H1 (cell line): Measurements from ENCODE around the gene PHGDH. TPM values are rescaled to one million over a fixed set of nuclear protein-coding genes. Genes with fewer than 3 reads are reported as not detected.

Source experiments
- CTCF ChIA-PET: fragments of 300-600 bp; sonication (Branson Sonifier 250); formaldehyde crosslinking; loops from one replicate; lab custom pipeline; 2021; ENCODE audit not compliant: partially characterized antibody; lab: Charles Lee
- POLR2A ChIA-PET: fragments of 300-600 bp; sonication (Branson Sonifier 250); formaldehyde crosslinking; loops from one replicate; lab custom pipeline; 2021; ENCODE audit warnings: inconsistent platforms; ENCODE audit not compliant: partially characterized antibody; lab: Charles Lee
- DNase-seq, 2 experiments: peaks; one replicate each; pipeline versions ENCODE4 v3.0.0 to v3.0.0-alpha.2; 2010 to 2022; ENCODE audit warnings: low spot score in 2 of 2, low read depth in 1 of 2, mixed read lengths in 1 of 2
- FAIRE-seq: peaks from 2 replicates; lab custom pipeline; 2011; peaks lifted over from hg19 to GRCh38; lab: Jason Lieb, UNC
- H2AFZ ChIP-seq: 2 replicates; pipeline ENCODE4 v1.8.1; 2012; ENCODE audit warnings: low read length, inconsistent platforms
- H2AK5ac ChIP-seq: 2 replicates; pipeline ENCODE4 v1.6.1; 2013; ENCODE audit warnings: low read depth, low read length
- H2BK120ac ChIP-seq: replicated peaks from 2 replicates; pipeline ENCODE3; 2013; ENCODE audit warnings: low read depth, low read length, inconsistent platforms
- H2BK12ac ChIP-seq: 2 replicates; pipeline ENCODE4 v1.6.1; 2013; ENCODE audit warnings: low read depth, low read length
- H2BK15ac ChIP-seq: 2 replicates; pipeline ENCODE4 v1.6.1; 2013; ENCODE audit warnings: low read length
- H2BK20ac ChIP-seq: 2 replicates; pipeline ENCODE4 v1.6.1; 2013; ENCODE audit warnings: low read length
- H2BK5ac ChIP-seq: 2 replicates; pipeline ENCODE4 v1.6.1; 2013; ENCODE audit warnings: low read depth, low read length
- H3K14ac ChIP-seq: 2 replicates; pipeline ENCODE4 v1.6.1; 2013; ENCODE audit warnings: inconsistent platforms; ENCODE audit not compliant: insufficient read length
- H3K18ac ChIP-seq: 2 replicates; pipeline ENCODE4 v1.6.1; 2013; ENCODE audit warnings: low read length; ENCODE audit errors: extremely low read depth
- H3K23ac ChIP-seq: 2 replicates; pipeline ENCODE4 v1.6.1; 2013; ENCODE audit warnings: inconsistent platforms; ENCODE audit not compliant: insufficient read length
- H3K23me2 ChIP-seq: 2 replicates; pipeline ENCODE4 v1.6.1; 2013; ENCODE audit warnings: low read depth, low read length
- H3K27ac ChIP-seq: 2 replicates; pipeline ENCODE4 v1.6.1; 2011; ENCODE audit warnings: low read depth, low read length, inconsistent platforms
- H3K27me3 ChIP-seq, 4 experiments: replicated peaks in 1 of 4; 1 replicate in 1 of 4; 2 replicates in 3 of 4; pipeline versions ENCODE4 v1.6.1 to v1.8.1; 2011 to 2013; ENCODE audit warnings: low read length in 3 of 4, mild to moderate bottlenecking in 3 of 4, inconsistent platforms in 2 of 4, mixed read lengths in 2 of 4, moderate library complexity in 1 of 4; ENCODE audit not compliant: control insufficient read depth in 3 of 4, insufficient read depth in 3 of 4; ENCODE audit errors: extremely low read depth in 1 of 4
- H3K36me3 ChIP-seq, 4 experiments: 2 replicates each; pipeline versions ENCODE4 v1.6.1 to v1.8.1; 2011 to 2013; ENCODE audit warnings: mild to moderate bottlenecking in 4 of 4, low read length in 3 of 4, moderate library complexity in 2 of 4, control low read depth in 1 of 4, inconsistent platforms in 1 of 4; ENCODE audit not compliant: insufficient read depth in 4 of 4, control insufficient read depth in 2 of 4
- H3K4ac ChIP-seq: replicated peaks from 2 replicates; pipeline ENCODE3; 2013; ENCODE audit warnings: low read length, low read depth, mixed read lengths, inconsistent platforms; ENCODE audit not compliant: insufficient read length
- H3K4me1 ChIP-seq, 4 experiments: replicated peaks in 1 of 4; 1 replicate in 1 of 4; 2 replicates in 3 of 4; pipeline versions ENCODE4 v1.6.1 to v1.8.1; 2011 to 2013; ENCODE audit warnings: low read length in 3 of 4, inconsistent platforms in 2 of 4, mixed read lengths in 1 of 4; ENCODE audit not compliant: insufficient read depth in 4 of 4, control insufficient read depth in 3 of 4
- H3K4me2 ChIP-seq, 2 experiments: 2 replicates each; pipeline versions ENCODE4 v1.6.1 to v1.8.1; 2011 to 2013; ENCODE audit warnings: low read depth in 2 of 2, low read length in 2 of 2, control low read depth in 1 of 2, inconsistent platforms in 1 of 2, mild to moderate bottlenecking in 1 of 2; ENCODE audit not compliant: insufficient read depth in 1 of 2
- H3K4me3 ChIP-seq, 4 experiments: fragments of 200-600, 300-600 bp in 1 of 4; sonication (generic), shearing (Covaris generic), sonication (Bioruptor Twin) in 1 of 4; 2 replicates each; pipeline versions ENCODE4 v1.5.1 to v1.8.1; 2011 to 2016; ENCODE audit warnings: low read length in 4 of 4, low read depth in 3 of 4, control low read depth in 2 of 4, inconsistent platforms in 2 of 4, mild to moderate bottlenecking in 2 of 4, mixed read lengths in 1 of 4, moderate library complexity in 1 of 4; ENCODE audit not compliant: insufficient read depth in 2 of 4; ENCODE audit errors: extremely low read depth in 1 of 4
- H3K56ac ChIP-seq: replicated peaks from 2 replicates; pipeline ENCODE3; 2013; ENCODE audit warnings: low read depth, mild to moderate bottlenecking, mixed read lengths, low read length, inconsistent platforms; ENCODE audit not compliant: insufficient read length
- H3K79me1 ChIP-seq: 2 replicates; pipeline ENCODE4 v1.6.1; 2013; ENCODE audit warnings: low read depth, low read length, control low read depth
- H3K79me2 ChIP-seq, 2 experiments: 2 replicates each; pipeline versions ENCODE4 v1.6.1 to v1.8.1; 2012 to 2013; ENCODE audit warnings: low read length in 2 of 2, mild to moderate bottlenecking in 2 of 2, inconsistent platforms in 1 of 2; ENCODE audit not compliant: insufficient read depth in 2 of 2, control insufficient read depth in 1 of 2
- H3K9ac ChIP-seq, 4 experiments: replicated peaks in 1 of 4; 1 replicate in 1 of 4; 2 replicates in 3 of 4; pipeline versions ENCODE4 v1.6.1 to v1.8.1; 2011 to 2013; ENCODE audit warnings: low read depth in 3 of 4, low read length in 3 of 4, control low read depth in 2 of 4, mild to moderate bottlenecking in 2 of 4, moderate library complexity in 2 of 4, inconsistent platforms in 1 of 4; ENCODE audit errors: extremely low read depth in 1 of 4
- H3K9me3 ChIP-seq, 2 experiments: 2 replicates each; pipeline versions ENCODE4 v1.6.1 to v1.8.1; 2012 to 2013; ENCODE audit warnings: mild to moderate bottlenecking in 2 of 2, moderate library complexity in 2 of 2, control low read depth in 1 of 2, inconsistent platforms in 1 of 2, low read depth in 1 of 2, low read length in 1 of 2, mixed read lengths in 1 of 2; ENCODE audit not compliant: insufficient read depth in 2 of 2
- H4K20me1 ChIP-seq, 2 experiments: replicated peaks in 1 of 2; 2 replicates each; pipeline versions ENCODE3 to v1.8.1; 2011 to 2013; ENCODE audit warnings: inconsistent platforms in 2 of 2, low read length in 2 of 2, mild to moderate bottlenecking in 1 of 2; ENCODE audit not compliant: insufficient read depth in 2 of 2, control insufficient read depth in 1 of 2
- H4K5ac ChIP-seq: 2 replicates; pipeline ENCODE4 v1.6.1; 2013; ENCODE audit warnings: low read length, low read depth, mixed read lengths, inconsistent platforms; ENCODE audit not compliant: insufficient read length
- H4K8ac ChIP-seq: 2 replicates; pipeline ENCODE4 v1.8.0; 2013; ENCODE audit warnings: mild to moderate bottlenecking, moderate library complexity, low read length, inconsistent platforms; ENCODE audit not compliant: insufficient read depth; ENCODE audit errors: extremely low read depth
- H4K91ac ChIP-seq: replicated peaks from 2 replicates; pipeline ENCODE3; 2013; ENCODE audit warnings: low read length, mixed read lengths, inconsistent platforms; ENCODE audit not compliant: insufficient read length
- CTBP2 ChIP-seq: IDR thresholded peaks from 2 replicates; pipeline ENCODE4 v1.7.0; 2011; ENCODE audit warnings: borderline replicate concordance, mild to moderate bottlenecking, moderate library complexity, mixed read lengths, low read length; ENCODE audit not compliant: insufficient read depth, insufficient read length
- GABPA ChIP-seq: IDR thresholded peaks from 2 replicates; pipeline ENCODE4 v1.6.1; 2011; ENCODE audit warnings: mild to moderate bottlenecking, low read length, moderate library complexity, borderline replicate concordance; ENCODE audit not compliant: insufficient read depth
- POLR2AphosphoS5 ChIP-seq: IDR thresholded peaks from 2 replicates; pipeline ENCODE4 v1.6.1; 2011; ENCODE audit warnings: low read depth, low read length
- RAD21 ChIP-seq, 2 experiments: IDR thresholded peaks in 1 of 2; conservative IDR thresholded peaks in 1 of 2; 2 replicates each; pipeline ENCODE4 v1.6.1; 2011; ENCODE audit warnings: low read depth in 2 of 2, low read length in 2 of 2, improper control_type of control experiment in 1 of 2, inconsistent platforms in 1 of 2, mild to moderate bottlenecking in 1 of 2, moderate library complexity in 1 of 2
- WGBS, 2 experiments: shearing (Covaris generic) in 1 of 2; methylation state at CpG; one replicate each; pipeline versions ENCODE4 v1.1.6 to v1.1.7; 2013 to 2015; ENCODE audit warnings: low lambda C conversion rate in 2 of 2, mixed read lengths in 2 of 2, inconsistent platforms in 1 of 2, low coverage in 1 of 2, missing lambda C conversion rate in 1 of 2; ENCODE audit not compliant: insufficient replicate concordance in 2 of 2, insufficient coverage in 1 of 2, insufficient read length in 1 of 2; ENCODE audit errors: extremely low coverage in 1 of 2, missing lambda C conversion rate in 1 of 2; 5-methylcytosine and 5-hydroxymethylcytosine counted together
- polyA plus RNA-seq, 7 experiments: library from polyadenylated mRNA; depleted of rRNA in 3 of 7; stranded (reverse) in 5 of 7; unstranded in 2 of 7; fragments of >200 nt in 5 of 7; fragments of 200-250 nt in 2 of 7; gene quantifications; 1 replicate in 5 of 7; 2 replicates in 1 of 7; 4 replicates in 1 of 7; pipeline versions ENCODE4 v1.2.1 to v1.2.3, GENCODE V29; 2011 to 2013; ENCODE audit warnings: missing spikeins in 2 of 7, mixed read lengths in 2 of 7
- total RNA-seq: library from RNA; stranded (reverse); fragmentation: NEBNext Ultra II Directional; extraction: Animal tissue kit (Norgen Biotek cat#: 25700); gene quantifications from 2 replicates; pipeline ENCODE4 v1.2.1, GENCODE V29; 2021

The PHGDH gene
- total and polyA plus RNA-seq, 2 of the 8 experiments (the other 6 are each of a cell fraction or from before 2014, with no cell fraction given): 358 to 687 TPM

- Histone ChIP-seq H4K20me1 (peaks cover 14 to 30% of the 10 kb centered on the region in 2 experiments), H2AFZ (no peak overlapping the region), H3K4me1 (no peaks in the 10 kb centered on the region; a peak in 1 of 7 replicates), H3K4ac (no peak overlapping the region), H2BK12ac (no peak overlapping the region), H3K4me2 (no peak overlapping the region), H2BK20ac (no peak overlapping the region), H4K91ac (no peak overlapping the region), H3K27me3 (no peaks in the 10 kb centered on the region), H3K36me3 (peaks cover 55 to 100% (median 90%) of the 10 kb centered on the region in 4 experiments), H3K14ac (no peak overlapping the region), H3K79me2 (no peaks in the 10 kb centered on the region), H3K23ac (no peak overlapping the region), H3K56ac (no peak overlapping the region), H3K23me2 (0 out of 2 replicates have a peak, but pooled peaks cover 1% of the 10 kb centered on the region), H4K5ac (no peak overlapping the region), H3K9me3 (no peaks in the 10 kb centered on the region), H3K4me3 (no peak overlapping the region), H3K79me1 (peaks cover 4% of the 10 kb centered on the region; the same call in 1 of the 2 replicates), H2BK15ac (no peak overlapping the region), H2BK5ac (no peak overlapping the region), H2BK120ac (no peak overlapping the region), H3K9ac (0 out of 7 replicates have a peak overlapping the region, but pooled peaks of 1 of the 4 experiments have one; percentile 32), H4K8ac (no peak overlapping the region; the same call in 1 of the 2 replicates), H2AK5ac (no peak overlapping the region), H3K27ac (no peak overlapping the region), H3K18ac (no peak overlapping the region)
- no peak for TF ChIP-seq GABPA
- no peak for TF ChIP-seq RAD21 (IDR thresholded peaks at IDR 0.05 in 1 of 2, conservative IDR thresholded peaks at IDR 0.05 in 1 of 2; ENCODE audit: low read depth in 2 of 2, low read length in 2 of 2)
- peak; percentile 55; the same call in 1 of the 2 replicates for TF ChIP-seq POLR2AphosphoS5
- TF ChIP-seq CTBP2: no peak
- FAIRE-seq (no peak), DNase-seq (no peak)
- WGBS, 2 experiments: 93% methylated on average over 7 of the region's 7 CpGs; no CpG with 5 or more reads in 1 of the 2 experiments
- ChIA-PET POLR2A (interaction anchor here (1.1 to 30.7 kb wide), 6 partner anchors 2 to 113 kb away, joined by 3 to 425 read pairs (median 183); partner anchors contain the start of genes PHGDH and ZNF697), CTCF (interaction anchor here (0.6 to 2.1 kb wide), 4 partner anchors 8 to 32 kb away, joined by 3 to 8 read pairs (median 6); no protein-coding TSS in a partner anchor)
Observed at GRCh38 chr1:119738100-119738720, 26.5 kb downstream of the PHGDH start.
